Ishikawa (cell line): ENCODE data around the gene ATP2B1.

Experiments
- CEBPB ChIP-seq: IDR thresholded peaks from 2 replicates; pipeline ENCODE4 v1.6.1; 2012
- CREB1 ChIP-seq: IDR thresholded peaks from 2 replicates; pipeline ENCODE4 v1.6.1; 2012; ENCODE audit warnings: low read depth
- EGR1 ChIP-seq: IDR thresholded peaks from 2 replicates; pipeline ENCODE4 v1.6.1; 2012
- EP300 ChIP-seq: IDR thresholded peaks from 2 replicates; pipeline ENCODE4 v1.6.1; 2012; ENCODE audit warnings: borderline replicate concordance
- FOXM1 ChIP-seq: IDR thresholded peaks from 2 replicates; pipeline ENCODE4 v1.6.1; 2012; ENCODE audit warnings: low read depth, borderline replicate concordance
- RAD21 ChIP-seq: IDR thresholded peaks from 2 replicates; pipeline ENCODE4 v1.6.1; 2012; ENCODE audit warnings: low read depth
- YY1 ChIP-seq: IDR thresholded peaks from 2 replicates; pipeline ENCODE4 v1.6.1; 2012; ENCODE audit warnings: low read depth
- TF ChIP-seq, protein P1 (sequence below): IDR thresholded peaks from 2 replicates; pipeline ENCODE4 v1.6.1; 2012
- TF ChIP-seq, protein P2 (sequence below): IDR thresholded peaks from 2 replicates; pipeline ENCODE4 v1.6.1; 2012

DNA sequence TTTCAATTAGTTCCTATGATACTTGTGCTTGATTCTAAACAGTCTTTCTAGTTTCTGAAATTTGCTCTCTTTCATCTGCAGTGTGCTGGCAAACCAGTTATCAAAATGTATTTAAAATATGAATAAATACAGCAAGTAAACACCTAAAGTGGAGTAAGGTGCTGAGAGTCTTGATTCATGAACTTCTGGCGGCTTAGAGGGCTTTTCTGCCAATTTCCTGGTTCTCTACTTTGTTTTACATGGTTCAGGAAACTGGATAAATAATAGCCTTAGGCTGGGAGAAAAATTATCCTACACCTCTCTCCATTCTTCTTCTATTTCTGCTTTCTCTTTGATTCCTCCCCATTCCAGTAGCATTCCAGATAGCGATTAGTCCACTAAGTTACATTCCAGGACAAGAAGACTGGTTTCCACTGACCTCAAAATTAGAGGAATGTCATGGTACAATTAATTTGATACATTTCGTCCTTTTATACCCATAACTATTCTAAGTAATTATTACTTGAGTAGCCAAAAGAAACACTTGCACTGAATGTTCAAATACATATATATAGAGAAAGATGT lies 14.9 kb downstream of the ATP2B1 start:
- TF ChIP-seq YY1 (no peak), EGR1 (no peak), EP300 (no peak; the same call in 1 of the 2 replicates), FOXM1 (no peak), RAD21 (no peak), CREB1 (no peak), CEBPB (no peak)
- TF ChIP-seq, protein P1, sequence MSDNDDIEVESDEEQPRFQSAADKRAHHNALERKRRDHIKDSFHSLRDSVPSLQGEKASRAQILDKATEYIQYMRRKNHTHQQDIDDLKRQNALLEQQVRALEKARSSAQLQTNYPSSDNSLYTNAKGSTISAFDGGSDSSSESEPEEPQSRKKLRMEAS, result no peak
- TF ChIP-seq, protein P2, sequence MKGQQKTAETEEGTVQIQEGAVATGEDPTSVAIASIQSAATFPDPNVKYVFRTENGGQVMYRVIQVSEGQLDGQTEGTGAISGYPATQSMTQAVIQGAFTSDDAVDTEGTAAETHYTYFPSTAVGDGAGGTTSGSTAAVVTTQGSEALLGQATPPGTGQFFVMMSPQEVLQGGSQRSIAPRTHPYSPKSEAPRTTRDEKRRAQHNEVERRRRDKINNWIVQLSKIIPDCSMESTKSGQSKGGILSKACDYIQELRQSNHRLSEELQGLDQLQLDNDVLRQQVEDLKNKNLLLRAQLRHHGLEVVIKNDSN, result no peak
